HepG2 (cell line): Measurements from ENCODE around the gene DAAM2. TPM values are rescaled to one million over a fixed set of nuclear protein-coding genes. Genes with fewer than 3 reads are reported as not detected.
A peak's percentile ranks its signal among the peaks of the same experiment; 100 is the strongest.

ENCODE experiments used
- CEBPG ChIP-seq: IDR thresholded peaks from 2 replicates; pipeline ENCODE4 v1.6.1; 2016
- CREB1 ChIP-seq, 2 experiments: fragments of 450-650 bp in 1 of 2; IDR thresholded peaks; 2 replicates each; pipeline ENCODE4 v1.6.1; 2016 to 2017; ENCODE audit warnings: control low read depth in 1 of 2, mild to moderate bottlenecking in 1 of 2, missing compliant biosample characterization in 1 of 2, missing genetic modification characterization in 1 of 2
- DMAP1 ChIP-seq: IDR thresholded peaks from 2 replicates; pipeline ENCODE4 v1.6.1; 2016
- HNF4G ChIP-seq, 2 experiments: sonication (generic) in 1 of 2; formaldehyde crosslinking in 1 of 2; IDR thresholded peaks; 2 replicates each; pipeline versions ENCODE4 v1.4.0 to v1.6.1; 2011 to 2020; ENCODE audit warnings: borderline replicate concordance in 2 of 2, low read depth in 2 of 2, mild to moderate bottlenecking in 2 of 2, low read length in 1 of 2, missing genetic modification reagents in 1 of 2, moderate library complexity in 1 of 2
- HOXA5 ChIP-seq: sonication (generic); formaldehyde crosslinking; IDR thresholded peaks from 2 replicates; pipeline ENCODE4 v1.4.0; 2020; ENCODE audit warnings: missing genetic modification reagents
- MAFF ChIP-seq: IDR thresholded peaks from 2 replicates; pipeline ENCODE4 v1.6.1; 2011; ENCODE audit warnings: low read depth, low read length, improper control_type of control experiment
- MXD1 ChIP-seq: sonication (generic); formaldehyde crosslinking; IDR thresholded peaks from 2 replicates; pipeline ENCODE4 v1.4.0; 2020; ENCODE audit warnings: mild to moderate bottlenecking, missing genetic modification reagents
- NCOR1 ChIP-seq: fragments of 200-600 bp; sonication (generic); IDR thresholded peaks from 2 replicates; pipeline ENCODE4 v1.7.0; 2017; ENCODE audit warnings: antibody characterized with exemption, low read length, borderline replicate concordance
- NR2F1 ChIP-seq, 2 experiments: fragments of 450-650 bp in 1 of 2; formaldehyde crosslinking in 1 of 2; IDR thresholded peaks; 2 replicates each; pipeline versions ENCODE4 v1.5.0 to v1.6.1; 2016 to 2020; ENCODE audit warnings: mild to moderate bottlenecking in 1 of 2, missing compliant biosample characterization in 1 of 2, missing genetic modification reagents in 1 of 2, moderate library complexity in 1 of 2
- RARA ChIP-seq: IDR thresholded peaks from 2 replicates; pipeline ENCODE4 v1.6.1; 2016; ENCODE audit warnings: missing genetic modification reagents, missing compliant biosample characterization
- SATB2 ChIP-seq: sonication (generic); formaldehyde crosslinking; IDR thresholded peaks from 2 replicates; pipeline ENCODE4 v1.5.0; 2020; ENCODE audit warnings: missing genetic modification reagents
- SNAI1 ChIP-seq: sonication (generic); formaldehyde crosslinking; IDR thresholded peaks from 2 replicates; pipeline ENCODE4 v1.5.0; 2020; ENCODE audit warnings: mild to moderate bottlenecking, missing genetic modification reagents, borderline replicate concordance
- SPEN ChIP-seq: sonication (generic); formaldehyde crosslinking; IDR thresholded peaks from 2 replicates; pipeline ENCODE4 v1.5.1; 2020; ENCODE audit warnings: low read depth, mild to moderate bottlenecking, missing genetic modification reagents
- TBX2 ChIP-seq: sonication (generic); formaldehyde crosslinking; IDR thresholded peaks from 2 replicates; pipeline ENCODE4 v1.5.0; 2020; ENCODE audit warnings: missing genetic modification reagents, mild to moderate bottlenecking, borderline replicate concordance
- TEAD3 ChIP-seq: optimal IDR thresholded peaks from 2 replicates; pipeline ENCODE3; 2016; ENCODE audit warnings: borderline replicate concordance
- TGIF2 ChIP-seq: IDR thresholded peaks from 2 replicates; pipeline ENCODE4 v1.6.1; 2016; ENCODE audit warnings: control low read depth, missing compliant biosample characterization
- THYN1 ChIP-seq: sonication (generic); formaldehyde crosslinking; IDR thresholded peaks from 2 replicates; pipeline ENCODE4 v1.8.1; 2023; ENCODE audit warnings: low read depth, mild to moderate bottlenecking, moderate library complexity, missing genetic modification reagents, borderline replicate concordance
- U2AF1 ChIP-seq: fragments of 200-400 bp; formaldehyde crosslinking; optimal IDR thresholded peaks from 2 replicates; pipeline ENCODE3; 2017; ENCODE audit warnings: mild to moderate bottlenecking, low read depth, low read length
- ZNF253 ChIP-seq: sonication (generic); formaldehyde crosslinking; IDR thresholded peaks from 2 replicates; pipeline ENCODE4 v1.8.0; 2022; ENCODE audit warnings: mild to moderate bottlenecking, missing genetic modification reagents, borderline replicate concordance
- ZNF512B ChIP-seq: sonication (generic); formaldehyde crosslinking; IDR thresholded peaks from 2 replicates; pipeline ENCODE4 v1.5.1; 2020; ENCODE audit warnings: missing genetic modification reagents, mild to moderate bottlenecking, borderline replicate concordance
- ZNF614 ChIP-seq: IDR thresholded peaks from 2 replicates; pipeline ENCODE4 v1.6.1; 2018; ENCODE audit warnings: missing biosample characterization, missing genetic modification reagents, inconsistent platforms, borderline replicate concordance
- ZNF710 ChIP-seq: sonication (generic); formaldehyde crosslinking; IDR thresholded peaks from 2 replicates; pipeline ENCODE4 v1.5.0; 2020; ENCODE audit warnings: mild to moderate bottlenecking, missing genetic modification reagents, borderline replicate concordance
- ZNF800 ChIP-seq: sonication (generic); formaldehyde crosslinking; IDR thresholded peaks from 2 replicates; pipeline ENCODE4 v1.4.0; 2020; ENCODE audit warnings: missing genetic modification reagents
- polyA plus RNA-seq, 8 experiments: library from polyadenylated mRNA; depleted of rRNA in 3 of 8; stranded (reverse) in 7 of 8; unstranded in 1 of 8; fragments of >200 nt; fragmentation: Illumina TruSeq in 4 of 8; extraction: Trizol in 4 of 8; gene quantifications; 2 replicates each; pipeline versions ENCODE4 v1.2.1 to v1.2.3, GENCODE V29; 2011 to 2016; ENCODE audit warnings: low read depth in 4 of 8, missing spikeins in 1 of 8, mixed read lengths in 1 of 8; ENCODE audit not compliant: insufficient read depth in 1 of 8
- total RNA-seq, 5 experiments: library from RNA; depleted of rRNA; stranded (reverse); fragments of >200 nt; fragmentation: Illumina TruSeq; extraction: Trizol; gene quantifications; 2 replicates each; pipeline ENCODE4 v1.2.3, GENCODE V29; 2016; ENCODE audit warnings: low read depth in 1 of 5

Gene DAAM2
- total and polyA plus RNA-seq, 2 of the 13 experiments (the other 11 are each of a cell fraction or from before 2014, with no cell fraction given): 0.01 TPM; not detected in 1

GRCh38 chr6:39948199-39948791 lies 156.1 kb downstream of the DAAM2 start (continued):
- TF ChIP-seq ZNF512B (CRISPR knock-in tag) (no peak), SNAI1 (CRISPR knock-in tag) (no peak), ZNF614 (CRISPR knock-in tag) (no peak), U2AF1 (no peak), SPEN (CRISPR knock-in tag) (no peak), HNF4G (IDR thresholded peaks at IDR 0.05; ENCODE audit: borderline replicate concordance, low read depth, low read length) (peak; percentile 42; the same call in 1 of the 2 replicates), HNF4G (CRISPR knock-in tag; IDR thresholded peaks at IDR 0.05; ENCODE audit: borderline replicate concordance, low read depth) (no peak), HOXA5 (no peak), SATB2 (CRISPR knock-in tag) (no peak), TEAD3 (peak; percentile 60), MAFF (no peak), THYN1 (no peak), ZNF253 (CRISPR knock-in tag) (no peak), ZNF710 (CRISPR knock-in tag) (peak; percentile 60; the same call in 1 of the 2 replicates), NCOR1 (0 out of 2 replicates have a peak, but pooled peaks have one; percentile 25), CEBPG (peak; percentile 50; the same call in 1 of the 2 replicates), NR2F1 (CRISPR knock-in tag; IDR thresholded peaks at IDR 0.05) (peak; percentile 48 to 52; a peak in 3 of 4 replicates), DMAP1 (CRISPR knock-in tag) (no peak), CREB1 (IDR thresholded peaks at IDR 0.05) (no peak), CREB1 (CRISPR knock-in tag; IDR thresholded peaks at IDR 0.05) (peak; percentile 42; the same call in 1 of the 2 replicates), TBX2 (CRISPR knock-in tag) (0 out of 2 replicates have a peak, but pooled peaks have one; percentile 26), RARA (0 out of 2 replicates have a peak, but pooled peaks have one; percentile 32), MXD1 (CRISPR knock-in tag) (no peak), TGIF2 (CRISPR knock-in tag) (no peak), ZNF800 (CRISPR knock-in tag) (no peak)
